ENCODE results near the gene CTTNBP2NL.
"Not testable (repeated sequence)": the region's sequence is repeated elsewhere in the genome, so short reads cannot be mapped to it uniquely, and the experiment has no call there.

GRCh38 chr1:112423666-112424065, 27.7 kb downstream of the CTTNBP2NL start:
- not testable (repeated sequence) for TF ChIP-seq YY1 (IDR thresholded peaks at IDR 0.05; ENCODE audit: insufficient read depth, insufficient read length); SUZ12 (IDR thresholded peaks at IDR 0.05; ENCODE audit: extremely low read depth, insufficient read depth, insufficient read length); ZNF274 (IDR thresholded peaks at IDR 0.05; ENCODE audit: low read depth, low read length)
